Glomerular visceral epithelial cell (primary cell): ENCODE results near the gene NKX2-1.

Experiments used
- DNase-seq: peaks from one replicate; pipeline ENCODE4 v3.0.0-alpha.2; 2016; ENCODE audit errors: extremely low spot score

The NKX2-1 gene

DNA sequence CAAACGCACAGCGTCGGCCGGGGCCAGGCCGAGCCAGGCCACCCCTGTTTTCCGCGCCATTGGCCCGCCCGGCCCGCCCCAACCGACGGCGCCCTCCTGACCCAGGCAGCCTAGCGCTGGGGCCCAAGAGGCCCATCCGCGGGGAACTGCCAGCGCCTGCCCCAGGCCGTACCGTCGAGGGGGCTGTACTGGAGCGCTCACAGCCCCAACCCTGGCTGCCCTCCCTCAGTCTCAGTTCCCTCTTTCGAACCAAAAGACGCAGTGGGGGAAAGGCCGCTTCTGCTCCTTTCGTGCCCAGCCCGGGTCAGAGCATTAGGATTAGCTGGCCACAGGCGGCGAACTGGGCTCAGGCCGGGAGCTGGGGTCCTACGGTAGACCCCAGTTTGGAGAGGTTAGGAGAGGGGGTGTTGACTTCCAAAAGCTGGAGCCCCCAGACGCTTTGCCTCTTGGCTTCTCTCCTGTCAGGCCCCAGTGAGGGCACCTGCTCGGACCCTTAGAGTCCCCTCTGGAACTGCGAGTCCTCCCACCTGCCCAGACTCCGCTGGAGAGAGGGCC, 1.9 kb downstream of the NKX2-1 start:
- no peak for DNase-seq

DNA sequence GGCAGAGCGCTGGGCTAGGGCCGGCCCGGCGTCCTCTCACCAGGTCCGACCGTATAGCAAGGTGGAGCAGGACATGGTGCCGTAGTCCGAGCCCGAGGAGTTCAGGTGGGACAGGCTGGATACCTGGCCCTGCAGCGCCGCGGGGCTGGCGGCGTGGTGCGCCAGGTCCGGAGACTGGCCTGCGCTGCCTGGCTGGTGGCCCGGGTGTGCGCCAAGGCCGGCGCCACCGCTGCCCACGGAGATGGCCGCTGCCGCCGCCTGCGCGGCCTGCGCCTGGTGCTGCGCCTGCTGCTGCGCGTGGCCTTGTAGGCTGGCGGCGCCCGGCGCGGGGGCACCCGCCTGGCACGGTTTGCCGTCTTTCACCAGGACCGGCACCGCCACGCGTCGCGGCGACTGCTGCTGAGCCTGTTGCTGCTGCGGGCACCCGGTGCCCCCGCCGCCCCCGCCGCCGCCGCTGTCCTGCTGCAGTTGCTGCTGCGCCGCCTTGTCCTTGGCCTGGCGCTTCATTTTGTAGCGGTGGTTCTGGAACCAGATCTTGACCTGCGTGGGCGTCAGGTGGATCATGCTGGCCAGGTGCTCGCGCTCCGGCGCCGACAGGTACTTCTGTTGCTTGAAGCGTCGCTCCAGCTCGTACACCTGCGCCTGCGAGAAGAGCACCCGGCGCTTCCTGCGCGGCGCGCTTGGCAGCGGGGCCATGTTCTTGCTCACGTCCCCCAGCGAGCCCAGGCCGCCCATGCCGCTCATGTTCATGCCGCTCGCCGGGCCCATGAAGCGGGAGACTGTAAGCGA, 2.6 kb downstream of the NKX2-1 start:
- DNase-seq = no peak

DNA sequence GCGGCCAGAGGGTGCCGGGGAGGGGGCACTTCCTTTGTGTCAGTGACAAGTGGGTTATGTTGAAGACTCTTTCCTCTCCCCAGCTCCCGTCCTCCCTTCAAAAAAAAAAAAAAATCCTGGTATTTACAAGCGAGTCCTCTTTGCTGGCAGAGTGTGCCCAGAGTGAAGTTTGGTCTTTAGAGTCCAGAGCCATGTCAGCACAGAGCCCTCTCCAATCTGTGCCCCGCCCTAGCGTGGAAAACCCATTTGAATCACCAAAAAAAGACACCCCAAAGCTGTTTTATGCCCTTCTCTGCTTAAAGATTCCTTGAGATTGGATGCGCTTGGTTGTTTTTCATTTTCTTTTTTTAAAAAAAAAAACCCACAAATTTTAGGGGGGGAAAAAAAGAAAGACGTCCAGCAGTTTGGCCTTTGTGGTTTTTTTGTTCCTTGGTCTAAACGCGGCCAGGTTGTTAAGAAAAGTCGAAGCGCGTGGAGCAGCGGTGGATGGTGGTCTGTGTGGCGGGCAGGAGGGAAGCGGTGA, 3.3 kb downstream of the NKX2-1 start:
- DNase-seq = no peak

DNA sequence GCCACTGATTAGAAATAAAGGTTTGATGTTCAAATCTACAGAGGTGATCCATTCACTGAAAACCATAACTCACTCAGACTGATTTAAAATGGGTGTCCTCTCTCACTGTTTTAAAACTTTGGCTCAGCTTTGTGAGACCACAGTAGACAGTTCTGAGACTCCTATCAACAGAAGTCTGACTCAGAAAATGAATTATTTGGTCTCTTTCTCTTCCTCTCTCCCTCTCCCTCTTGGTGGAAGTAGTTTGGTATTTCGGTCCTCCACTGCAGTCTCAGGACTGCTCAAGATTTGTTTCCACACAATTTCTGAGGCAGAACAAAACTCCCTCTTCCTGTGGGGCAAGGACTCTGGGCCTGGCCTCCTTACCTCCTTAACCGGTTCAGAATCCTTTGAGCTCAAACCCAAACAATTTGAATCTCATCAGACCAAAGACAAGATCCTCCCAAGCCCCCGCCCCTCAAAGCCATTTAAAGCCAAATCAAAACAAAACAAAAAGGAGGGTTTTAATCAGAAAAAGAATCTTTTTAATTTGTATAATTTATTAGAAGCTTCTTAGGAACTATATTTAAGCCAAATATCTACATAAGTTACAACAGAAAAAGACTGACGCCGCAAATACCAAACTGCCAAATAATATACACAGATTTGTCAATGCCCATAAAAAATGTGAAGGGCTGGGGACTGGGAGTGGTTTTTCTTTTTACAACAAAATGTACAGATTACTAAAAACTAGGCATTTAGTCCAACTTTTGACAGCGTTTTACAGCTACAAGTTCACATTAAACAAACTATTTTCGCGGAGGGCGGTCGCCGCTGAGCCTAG, 3.9 kb downstream of the NKX2-1 start:
- DNase-seq = no peak

DNA sequence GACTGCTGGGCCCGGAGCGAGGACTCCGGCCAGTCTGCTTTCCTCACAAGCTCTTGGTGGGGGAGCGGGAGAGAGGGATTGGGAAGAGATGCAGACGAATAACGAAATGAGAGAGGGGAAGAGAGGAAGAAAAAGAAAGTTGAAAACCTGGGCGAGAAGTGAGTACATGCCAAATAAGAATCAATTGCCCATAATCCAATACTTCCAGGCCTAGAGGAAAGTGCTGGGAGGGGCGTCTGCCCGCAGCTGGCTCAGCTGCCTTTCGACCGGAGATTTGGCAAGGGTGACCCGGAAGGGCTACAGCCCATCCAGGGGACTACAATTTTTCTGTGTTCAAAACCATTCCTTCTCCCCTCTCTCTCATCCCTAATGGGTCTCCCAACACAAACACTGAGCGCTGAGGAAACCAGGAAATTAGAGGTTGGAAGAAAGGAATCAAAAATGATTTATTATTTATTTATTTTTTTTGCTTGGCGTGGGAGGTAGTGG, 4.9 kb downstream of the NKX2-1 start:
- no peak for DNase-seq

DNA sequence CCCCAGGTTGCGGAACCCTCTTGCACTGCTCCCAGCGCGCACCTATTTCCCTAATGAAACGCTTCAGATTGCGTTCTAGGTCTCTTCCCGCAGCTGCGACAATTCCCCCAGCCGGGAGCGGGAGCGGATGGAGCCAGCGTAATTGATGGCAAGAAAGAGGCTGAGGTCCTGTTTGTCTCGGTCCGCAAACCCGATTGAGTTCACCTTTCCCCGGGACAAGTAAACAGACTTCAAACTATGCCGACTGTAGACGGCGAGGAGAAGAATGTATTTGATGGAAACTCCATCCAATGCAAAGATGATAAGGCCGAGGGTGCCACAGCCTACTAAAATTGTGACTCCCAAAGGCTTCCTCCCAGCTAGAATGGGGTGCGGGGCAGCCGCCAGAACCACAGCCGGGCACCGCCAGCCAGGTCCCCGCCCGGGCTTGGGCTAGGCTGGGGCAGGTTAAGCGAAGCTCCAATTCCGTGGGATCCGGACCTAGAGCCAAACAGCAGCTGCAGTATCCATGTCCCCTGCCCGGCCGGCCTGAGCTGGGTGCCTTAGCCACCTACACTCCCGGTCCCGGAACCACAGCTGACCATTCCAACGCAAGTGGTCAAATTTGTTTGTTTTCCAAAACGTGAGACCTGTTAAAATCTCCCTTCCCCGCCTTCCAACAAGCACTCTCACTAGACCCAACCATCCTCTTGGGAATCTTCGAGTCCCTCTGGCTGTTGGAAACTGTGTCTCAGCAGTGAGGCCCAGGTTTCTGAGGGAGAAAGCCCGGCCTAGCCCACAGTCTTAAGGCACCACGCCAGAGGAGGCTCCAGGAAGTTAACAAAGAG, 5.5 kb downstream of the NKX2-1 start:
- DNase-seq = no peak

DNA sequence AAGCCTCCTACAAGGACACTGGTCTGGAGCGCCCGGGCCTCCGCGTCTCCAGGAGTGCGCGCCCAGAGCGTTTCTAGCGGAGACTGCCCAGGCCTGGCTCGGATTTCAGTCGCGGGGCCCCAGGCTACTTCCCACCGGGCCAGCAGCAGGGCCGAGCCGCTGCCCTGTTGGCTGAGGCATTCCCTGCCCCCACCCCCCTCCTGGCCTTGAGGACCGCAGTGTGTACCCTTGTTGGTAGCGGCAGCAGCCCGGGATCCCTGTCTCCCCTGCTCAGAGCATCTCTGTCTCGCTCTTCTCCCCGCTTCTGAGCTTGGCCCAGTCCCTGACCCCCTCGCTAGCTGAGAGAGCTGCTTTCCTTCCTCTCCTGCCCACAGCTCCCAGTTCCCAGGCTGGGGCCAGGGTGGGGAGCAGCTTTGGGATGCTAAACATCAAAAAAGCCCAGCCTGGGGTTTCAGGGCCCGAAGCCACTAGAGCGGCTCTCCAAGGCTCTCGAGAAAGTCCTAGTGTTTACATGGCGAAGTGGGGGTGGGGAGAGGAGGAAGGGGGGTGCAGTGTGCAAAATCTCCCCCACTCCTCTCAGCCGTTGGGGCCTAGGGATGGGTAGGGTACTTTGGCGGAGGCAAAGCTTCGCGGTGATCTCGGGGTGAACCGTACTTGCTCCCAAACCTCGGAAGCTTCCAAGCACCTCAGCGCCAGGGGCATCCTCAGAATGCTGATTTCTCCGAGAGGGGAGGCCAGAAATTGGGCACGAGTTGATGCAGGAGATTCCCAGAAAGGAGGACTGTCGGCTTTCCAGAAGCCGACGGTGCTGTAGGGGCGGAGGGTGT, 6.4 kb downstream of the NKX2-1 start:
- no peak for DNase-seq

DNA sequence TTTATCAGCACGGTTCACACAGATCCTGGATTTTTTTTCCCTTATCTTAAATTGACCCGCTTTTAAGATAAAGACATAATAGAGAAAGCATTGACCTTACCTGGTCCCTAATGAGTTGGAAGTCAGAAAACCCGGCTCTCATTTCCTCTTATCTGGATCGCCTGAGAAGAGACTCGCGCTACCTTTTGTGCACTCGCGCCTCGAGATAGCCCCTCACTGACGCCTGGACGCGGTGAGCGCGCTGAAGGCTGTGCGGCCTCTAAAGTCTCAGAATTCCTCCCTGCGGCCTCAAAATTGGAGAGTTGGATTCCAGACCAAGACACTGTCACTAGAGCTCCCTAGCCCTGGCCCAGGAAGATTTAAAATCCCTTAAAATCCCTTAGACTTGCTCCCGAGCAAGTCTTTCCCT, 7.0 kb downstream of the NKX2-1 start:
- DNase-seq = no peak

DNA sequence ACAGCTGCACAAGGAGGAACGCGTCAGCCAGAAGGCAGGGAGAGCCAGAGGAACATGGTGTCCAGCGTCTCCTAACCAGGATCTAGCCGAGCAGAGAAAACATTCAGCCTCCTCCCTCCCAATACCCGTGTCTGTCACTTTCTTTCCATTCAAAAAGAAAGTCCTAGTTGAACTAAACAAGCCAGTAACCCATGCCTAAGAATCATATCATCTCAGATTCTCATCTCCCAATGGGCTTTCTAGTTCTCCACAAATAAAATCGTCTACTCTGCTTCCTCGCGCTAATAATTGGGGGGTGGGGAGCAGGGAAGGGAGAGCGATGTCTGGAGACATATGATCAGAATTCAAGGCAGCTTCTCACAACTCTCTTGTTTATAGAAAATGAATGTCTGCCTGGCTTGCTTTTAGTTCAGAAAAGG, 7.4 kb downstream of the NKX2-1 start:
- no peak for DNase-seq

DNA sequence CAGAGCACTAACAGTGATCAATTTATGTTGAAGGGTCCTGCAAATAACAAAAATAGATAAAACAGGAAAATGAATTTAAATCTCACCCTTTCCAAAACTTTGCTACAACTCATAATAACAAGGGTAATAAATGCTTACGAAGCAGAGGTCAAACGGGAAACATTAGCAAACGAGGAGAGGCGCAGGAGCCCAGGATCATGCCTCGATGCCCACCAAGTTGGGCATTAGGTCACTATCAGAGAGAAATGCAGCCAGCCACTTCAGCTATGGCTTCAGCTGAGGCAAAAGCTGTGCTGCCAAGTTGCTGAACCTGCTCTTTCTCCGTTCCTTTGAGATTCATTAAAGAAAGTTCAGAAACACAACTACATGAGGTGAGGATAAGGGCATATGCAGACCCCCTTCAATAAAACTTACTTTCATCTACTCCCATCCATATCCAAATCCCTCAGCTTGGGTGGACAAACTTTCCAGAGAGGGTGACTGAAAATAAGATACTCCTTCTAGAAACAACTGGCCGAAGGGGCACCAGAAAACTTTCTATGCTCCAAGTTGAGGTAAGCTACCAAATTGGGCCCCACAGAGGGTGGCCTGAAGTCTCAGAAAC, 7.9 kb downstream of the NKX2-1 start:
- no peak for DNase-seq

DNA sequence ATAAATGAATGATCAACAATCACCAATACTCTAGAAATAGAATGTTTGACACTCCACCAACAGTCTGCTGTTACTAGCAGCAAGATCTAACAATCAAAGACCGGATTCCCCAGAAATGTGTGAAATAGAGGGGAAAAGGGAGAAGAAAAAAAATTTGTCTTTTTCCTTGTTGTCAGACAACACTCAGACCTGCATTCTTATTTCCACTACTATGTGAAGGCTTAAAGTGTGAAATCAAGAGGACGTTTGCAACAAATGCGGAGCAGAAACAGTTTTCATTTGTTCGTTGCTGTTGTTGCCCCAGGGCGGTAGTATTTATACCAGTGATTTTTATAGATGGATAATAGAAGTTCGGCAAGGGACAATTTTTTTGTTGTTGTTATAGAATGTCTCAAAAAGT, 9.2 kb downstream of the NKX2-1 start:
- DNase-seq = no peak

DNA sequence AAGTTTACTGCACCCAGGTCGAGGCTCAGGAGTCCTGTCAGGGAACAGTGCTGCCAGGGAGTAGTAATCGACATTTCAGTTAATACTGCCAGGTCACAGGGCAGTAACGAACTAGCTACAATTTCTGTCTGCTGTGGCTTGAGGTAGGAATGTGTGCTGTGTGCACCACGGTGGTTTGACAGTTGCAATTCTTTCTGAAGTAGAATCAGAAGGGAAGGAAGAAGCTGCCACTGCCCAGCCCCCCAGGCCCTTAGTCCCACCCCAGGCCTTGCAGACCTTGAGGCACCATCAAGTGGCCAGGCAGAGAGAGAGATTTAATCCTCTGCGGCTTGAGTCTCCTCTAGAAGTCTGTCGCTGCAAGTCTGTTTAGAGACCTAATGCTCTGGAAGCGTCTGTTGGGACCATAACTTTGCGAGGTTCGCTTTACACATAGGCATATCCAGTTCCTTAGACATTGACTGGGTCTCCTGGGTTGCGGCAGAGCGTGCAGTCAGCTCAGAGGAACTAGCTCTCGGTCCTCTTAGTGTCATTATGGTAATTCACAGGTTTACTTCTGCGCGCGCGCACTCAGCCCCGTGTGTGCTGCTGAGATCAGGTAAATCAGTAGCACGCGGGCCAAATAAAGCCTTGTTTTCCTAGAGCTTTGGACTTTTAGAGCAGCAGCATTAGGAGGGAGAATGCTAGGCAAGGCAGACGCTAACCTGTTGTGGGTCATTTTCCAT, 9.8 kb downstream of the NKX2-1 start:
- no peak for DNase-seq

DNA sequence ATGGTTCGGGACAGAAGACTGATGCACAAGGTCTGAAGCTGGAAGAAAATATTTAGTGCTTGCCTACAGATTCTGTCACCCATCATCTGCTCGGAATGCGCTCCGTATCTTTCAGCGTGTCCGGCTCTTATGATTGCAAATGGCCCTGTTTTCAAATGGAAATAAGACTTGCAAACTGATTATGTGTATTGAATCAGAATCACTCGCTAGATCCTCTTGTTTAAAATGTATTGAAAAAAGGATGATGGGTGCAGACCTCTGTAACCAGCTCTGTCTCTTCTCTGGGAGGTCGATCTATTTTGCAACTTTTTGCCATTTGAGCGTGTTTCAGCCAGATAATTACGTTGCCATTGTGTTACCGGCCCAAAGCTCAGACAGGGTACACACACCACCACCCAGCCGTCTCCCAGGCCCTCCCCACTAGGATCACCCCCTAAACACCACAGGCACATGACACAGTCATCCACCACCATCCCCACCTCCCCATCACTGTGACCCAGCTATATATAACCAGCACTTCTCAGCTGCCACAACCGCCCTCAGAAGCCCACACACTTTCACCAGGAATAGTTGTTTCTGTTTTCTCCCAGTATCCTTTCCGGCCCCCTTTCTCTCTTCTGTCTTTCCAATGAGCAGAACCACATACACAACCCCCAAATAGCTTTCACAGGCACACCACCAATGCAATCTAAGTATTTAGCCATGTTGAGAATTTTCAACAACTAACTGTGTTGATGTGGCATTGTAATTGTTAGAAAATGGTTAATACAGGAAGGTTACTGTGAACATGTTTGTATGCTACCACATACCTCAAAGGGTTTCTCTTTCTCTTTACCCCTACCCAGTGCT, 10.7 kb downstream of the NKX2-1 start:
- no peak for DNase-seq

DNA sequence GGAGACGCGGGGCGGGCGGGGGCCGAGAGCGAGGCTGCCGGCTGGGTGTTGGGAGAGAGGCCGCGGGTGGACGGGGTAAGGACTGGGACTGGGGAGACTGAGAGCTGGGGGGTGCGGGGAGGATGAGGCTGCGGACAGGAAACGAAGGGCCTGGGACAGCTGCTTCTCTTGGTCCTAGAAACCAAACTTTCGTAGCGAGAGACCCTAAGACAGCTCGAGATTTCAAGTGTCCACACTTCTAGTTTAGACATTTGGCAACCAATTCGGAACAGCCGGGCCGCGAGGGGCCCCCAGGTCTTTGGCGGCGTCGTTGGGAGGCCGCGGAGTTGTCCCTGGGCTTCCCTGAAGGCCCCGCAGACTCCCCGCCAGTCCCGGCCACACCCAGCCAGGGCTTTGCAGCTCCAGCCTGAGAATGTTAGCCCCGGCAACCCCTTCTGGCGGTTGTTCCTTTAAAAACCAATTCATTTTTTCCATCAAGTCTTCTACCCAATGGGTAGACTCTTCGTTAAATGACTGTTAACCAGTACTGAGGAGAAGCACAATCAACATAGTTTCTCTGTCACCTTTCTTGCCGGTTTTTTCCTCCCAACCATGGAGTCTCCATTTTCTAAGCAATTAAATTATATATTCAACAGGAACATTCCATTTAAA, 11.5 kb downstream of the NKX2-1 start:
- DNase-seq = no peak

DNA sequence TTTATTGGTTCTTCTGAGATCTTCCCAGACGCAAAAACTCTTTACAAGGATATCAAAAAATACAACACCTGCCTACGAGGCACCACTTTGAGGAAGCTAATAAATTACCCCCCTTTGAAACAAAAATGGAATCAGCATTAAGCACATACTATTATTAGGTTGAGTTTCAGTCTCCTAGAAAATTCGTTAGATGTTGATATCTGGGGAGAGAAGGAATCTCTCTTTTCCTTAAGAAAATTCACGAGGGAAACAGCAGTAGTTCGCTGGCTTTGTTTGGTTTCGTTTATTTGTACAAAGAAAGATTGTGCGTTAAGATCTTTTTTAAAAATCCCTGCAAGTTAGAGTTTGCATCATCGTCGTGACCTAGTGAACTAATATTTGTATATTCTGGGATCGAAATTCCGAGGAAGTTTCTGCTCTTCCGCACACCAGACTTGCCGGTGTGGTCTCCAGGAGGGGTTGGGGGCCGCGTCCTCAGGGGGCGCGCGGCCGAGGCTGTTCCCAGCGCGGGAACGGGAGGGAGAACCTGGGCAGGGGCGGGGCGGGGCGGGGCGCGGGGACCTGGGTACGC, 12.1 kb downstream of the NKX2-1 start:
- no peak for DNase-seq

DNA sequence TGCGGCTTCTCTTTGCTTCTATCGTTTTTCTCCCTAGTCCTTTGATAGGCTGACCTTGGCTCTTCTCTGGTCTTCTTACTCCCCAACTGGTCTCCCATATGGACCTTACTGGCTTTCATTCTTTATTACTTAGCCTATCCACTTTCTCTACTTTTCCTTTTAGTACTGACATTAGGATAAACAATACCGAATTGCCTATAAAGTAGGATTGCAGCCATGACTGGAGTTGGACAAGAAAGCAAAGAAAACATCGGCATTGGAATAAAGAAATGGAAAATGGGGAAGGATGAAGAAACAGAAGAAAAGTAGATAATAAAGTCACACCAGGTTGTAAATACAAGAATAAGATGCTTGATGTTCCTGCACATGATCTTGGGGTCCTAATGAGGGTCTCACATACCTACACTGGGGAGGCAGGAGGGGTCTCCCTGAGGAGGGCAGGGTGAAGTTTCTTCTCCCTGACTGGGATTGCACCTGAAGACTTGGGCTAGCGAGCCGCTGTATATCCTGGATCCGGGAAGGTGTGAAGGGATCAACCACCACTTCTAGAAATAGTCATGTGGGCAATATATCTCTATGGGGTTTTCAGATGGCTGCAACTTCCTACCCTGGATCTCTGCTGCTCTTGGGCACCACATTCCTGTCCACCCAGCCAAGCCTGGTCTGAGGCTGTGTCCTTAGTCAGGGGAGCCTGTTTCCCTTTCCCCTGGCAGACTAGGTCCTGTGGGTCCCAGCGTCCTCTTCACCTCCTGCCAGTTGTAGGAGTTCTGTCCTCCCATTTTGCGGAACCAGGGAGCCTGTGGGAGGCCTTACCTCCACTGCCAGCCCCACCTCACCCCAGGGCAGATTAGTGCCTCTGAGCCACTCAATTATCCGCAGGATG, 13.1 kb downstream of the NKX2-1 start:
- no peak for DNase-seq
